Measurements from ENCODE around the gene AKAP8L.
"Not testable (repeated sequence)": the region's sequence is repeated elsewhere in the genome, so short reads cannot be mapped to it uniquely, and the experiment has no call there.

Gene AKAP8L

GRCh38 chr19:15365264-15365663, 53.5 kb downstream of the AKAP8L start:
- no peak overlapping the region for H3K27ac ChIP-seq
- no peaks in the 10 kb centered on the region for H3K27me3 ChIP-seq
- TF ChIP-seq Cebpa-rat (IDR thresholded peaks at IDR 0.05): no peak
- H3K36me3 ChIP-seq: peaks cover 95% of the 10 kb centered on the region
- peaks cover 60% of the 10 kb centered on the region for H4K20me1 ChIP-seq
- H3K4me2 ChIP-seq: no peak overlapping the region
- peaks cover 16% of the 10 kb centered on the region for H3K9me3 ChIP-seq
- no peak overlapping the region for H3K4me3 ChIP-seq
- no peak overlapping the region for H3K9ac ChIP-seq
- H3K4me1 ChIP-seq: no peaks in the 10 kb centered on the region

- not testable (repeated sequence) for H3K9ac ChIP-seq, H3K4me2 ChIP-seq, H3K4me1 ChIP-seq, H3K4me3 ChIP-seq, H3K27ac ChIP-seq, H3K27me3 ChIP-seq
- H3K9me3 ChIP-seq: peaks cover 16% of the 10 kb centered on the region
- peaks cover 55% of the 10 kb centered on the region for H4K20me1 ChIP-seq
- H3K36me3 ChIP-seq: peaks cover 95% of the 10 kb centered on the region
Observed at GRCh38 chr19:15363791-15364190, 55.0 kb downstream of the AKAP8L start.

DNA sequence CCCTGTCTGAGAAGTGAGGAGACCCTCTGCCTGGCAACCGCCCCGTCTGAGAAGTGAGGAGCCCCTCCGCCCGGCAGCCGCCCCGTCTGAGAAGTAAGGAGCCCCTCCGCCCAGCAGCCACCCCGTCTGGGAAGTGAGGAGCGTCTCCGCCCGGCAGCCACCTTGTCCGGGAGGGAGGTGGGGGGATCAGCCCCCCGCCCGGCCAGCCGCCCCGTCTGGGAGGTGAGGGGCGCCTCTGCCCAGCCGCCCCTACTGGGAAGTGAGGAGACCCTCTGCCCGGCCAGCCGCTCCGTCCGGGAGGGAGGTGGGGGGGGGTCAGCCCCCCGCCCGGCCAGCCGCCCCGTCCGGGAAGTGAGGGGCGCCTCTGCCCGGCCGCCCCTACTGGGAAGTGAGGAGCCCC, 55.7 kb downstream of the AKAP8L start:
- H3K27me3 ChIP-seq, H3K9ac ChIP-seq, H3K4me1 ChIP-seq, H3K27ac ChIP-seq, H3K4me3 ChIP-seq, H3K4me2 ChIP-seq: not testable (repeated sequence)
- peaks cover 55% of the 10 kb centered on the region for H4K20me1 ChIP-seq
- peaks cover 16% of the 10 kb centered on the region for H3K9me3 ChIP-seq
- peaks cover 95% of the 10 kb centered on the region for H3K36me3 ChIP-seq

GRCh38 chr19:15360015-15360414, 58.8 kb downstream of the AKAP8L start:
- not testable (repeated sequence) for H3K27me3 ChIP-seq, H3K4me2 ChIP-seq, H3K4me1 ChIP-seq, H3K27ac ChIP-seq, H3K9ac ChIP-seq, H3K4me3 ChIP-seq
- Histone ChIP-seq H3K36me3 (peaks cover 95% of the 10 kb centered on the region), H3K9me3 (peaks cover 11% of the 10 kb centered on the region), H4K20me1 (peaks cover 44% of the 10 kb centered on the region)

- Histone ChIP-seq H3K36me3 (peaks cover 95% of the 10 kb centered on the region), H3K27ac (no peak overlapping the region), H3K4me1 (no peaks in the 10 kb centered on the region), H4K20me1 (peaks cover 49% of the 10 kb centered on the region), H3K4me2 (no peak overlapping the region), H3K27me3 (no peaks in the 10 kb centered on the region), H3K4me3 (no peak overlapping the region), H3K9me3 (no peaks in the 10 kb centered on the region; the same call in 1 of the 2 replicates), H3K9ac (no peak overlapping the region)
- TF ChIP-seq Cebpa-rat (IDR thresholded peaks at IDR 0.05): no peak
Observed at GRCh38 chr19:15358918-15359317, 59.9 kb downstream of the AKAP8L start.

DNA sequence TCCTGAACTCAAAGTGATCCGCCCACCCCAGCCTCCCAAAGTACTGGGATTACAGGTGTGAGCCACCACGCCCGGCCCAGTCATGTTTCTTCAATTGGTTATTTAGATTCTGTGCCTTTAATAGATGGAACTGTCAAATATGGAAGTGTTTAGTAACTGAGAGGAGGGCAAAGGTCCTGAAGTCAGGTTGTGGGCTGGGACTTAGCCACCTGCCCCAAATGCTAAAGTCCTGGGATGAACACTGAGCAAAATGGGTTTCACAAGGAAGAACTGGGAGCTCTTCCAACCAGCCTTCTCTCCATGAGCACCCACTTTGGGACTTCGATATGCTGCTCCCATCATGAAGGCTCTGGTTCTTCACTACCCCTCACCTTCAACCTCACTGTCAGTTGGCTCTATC, 60.9 kb downstream of the AKAP8L start:
- no peaks in the 10 kb centered on the region for H3K9me3 ChIP-seq
- TF ChIP-seq Cebpa-rat (IDR thresholded peaks at IDR 0.05): no peak
- peaks cover 97% of the 10 kb centered on the region for H3K36me3 ChIP-seq
- peaks cover 58% of the 10 kb centered on the region for H4K20me1 ChIP-seq
- H3K9ac ChIP-seq: no peak overlapping the region
- no peaks in the 10 kb centered on the region for H3K4me1 ChIP-seq
- H3K4me3 ChIP-seq: no peak overlapping the region
- H3K27ac ChIP-seq: no peak overlapping the region
- no peaks in the 10 kb centered on the region for H3K27me3 ChIP-seq
- H3K4me2 ChIP-seq: no peak overlapping the region

DNA sequence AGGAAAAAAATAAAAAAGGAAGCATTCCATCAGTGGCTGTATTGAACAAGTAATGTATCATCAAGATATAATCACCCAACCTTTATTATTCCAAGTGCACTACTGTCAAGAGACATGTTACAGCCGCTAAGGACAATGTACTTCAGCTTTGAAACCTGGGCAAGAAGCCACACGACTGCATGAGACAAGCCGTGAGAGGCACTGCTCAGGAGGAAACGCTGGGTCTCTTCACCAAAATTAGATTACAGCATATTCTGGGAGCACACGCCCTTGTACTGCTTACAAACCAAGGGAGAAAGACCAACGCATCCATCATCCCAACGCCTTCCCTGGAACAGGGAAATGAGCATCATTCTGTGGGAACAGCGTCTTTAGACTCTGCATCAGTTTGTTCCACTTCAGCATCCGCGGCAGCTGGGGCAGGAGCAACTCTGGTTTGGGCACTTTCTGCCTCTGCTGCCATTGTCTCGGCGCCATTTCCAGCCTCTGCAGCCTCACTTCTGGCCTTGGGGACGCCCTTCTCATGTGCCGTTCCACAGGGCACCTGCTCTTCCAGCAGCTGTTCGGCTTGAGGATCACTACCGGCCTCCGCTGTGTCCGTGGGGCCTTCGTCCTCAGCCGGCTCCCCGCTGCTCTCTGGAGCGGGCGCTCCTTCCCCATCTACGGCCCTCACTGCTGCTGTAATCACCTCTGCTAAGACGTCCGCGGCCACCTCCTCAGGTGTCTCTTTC, 64.1 kb downstream of the AKAP8L start:
- H3K4me1 ChIP-seq: no peaks in the 10 kb centered on the region
- H3K4me2 ChIP-seq: no peak overlapping the region
- peaks cover 48% of the 10 kb centered on the region for H4K20me1 ChIP-seq
- H3K27me3 ChIP-seq: no peaks in the 10 kb centered on the region
- no peak for TF ChIP-seq Cebpa-rat (IDR thresholded peaks at IDR 0.05)
- H3K9me3 ChIP-seq: no peaks in the 10 kb centered on the region
- H3K36me3 ChIP-seq: peaks cover 95% of the 10 kb centered on the region
- H3K9ac ChIP-seq: no peak overlapping the region
- no peak overlapping the region for H3K4me3 ChIP-seq
- H3K27ac ChIP-seq: no peak overlapping the region

- H3K36me3 ChIP-seq: peaks cover 87% of the 10 kb centered on the region
- no peaks in the 10 kb centered on the region for H3K27me3 ChIP-seq
- peaks cover 43% of the 10 kb centered on the region for H4K20me1 ChIP-seq
- TF ChIP-seq Cebpa-rat (IDR thresholded peaks at IDR 0.05): no peak
- no peak overlapping the region for H3K4me3 ChIP-seq
- H3K4me1 ChIP-seq: no peaks in the 10 kb centered on the region
- no peaks in the 10 kb centered on the region for H3K9me3 ChIP-seq
- H3K27ac ChIP-seq: no peak overlapping the region
- H3K4me2 ChIP-seq: no peak overlapping the region
- H3K9ac ChIP-seq: no peak overlapping the region
Observed at GRCh38 chr19:15353908-15354307, 64.9 kb downstream of the AKAP8L start.

GRCh38 chr19:15352535-15352934, 66.3 kb downstream of the AKAP8L start:
- not testable (repeated sequence) for H3K9me3 ChIP-seq, H3K4me1 ChIP-seq, H3K9ac ChIP-seq, H3K27ac ChIP-seq, H3K4me2 ChIP-seq, H3K27me3 ChIP-seq, H3K4me3 ChIP-seq
- peaks cover 85% of the 10 kb centered on the region for H3K36me3 ChIP-seq
- H4K20me1 ChIP-seq: peaks cover 32% of the 10 kb centered on the region

DNA sequence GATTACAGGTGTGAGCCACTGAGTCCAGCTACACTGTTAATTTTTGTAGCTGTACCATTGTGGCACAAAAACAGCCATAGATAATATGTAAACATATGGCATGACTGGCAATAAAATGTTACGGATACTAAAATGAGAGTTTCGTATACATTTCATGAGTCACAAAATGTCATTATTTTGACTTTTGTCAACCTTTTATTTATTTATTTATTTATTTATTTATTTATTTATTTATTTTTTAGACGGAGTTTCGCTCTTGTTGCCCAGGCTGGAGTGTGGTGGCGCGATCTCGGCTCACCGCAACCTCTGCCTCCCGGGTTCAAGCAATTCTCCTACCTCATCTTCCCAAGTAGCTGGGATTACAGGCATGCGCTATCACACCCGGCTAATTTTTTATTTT, 77.5 kb downstream of the AKAP8L start:
- peaks cover 74% of the 10 kb centered on the region for H3K36me3 ChIP-seq
- not testable (repeated sequence) for H4K20me1 ChIP-seq, H3K9ac ChIP-seq, H3K9me3 ChIP-seq, H3K4me2 ChIP-seq, H3K4me3 ChIP-seq, H3K4me1 ChIP-seq, H3K27ac ChIP-seq, H3K27me3 ChIP-seq

DNA sequence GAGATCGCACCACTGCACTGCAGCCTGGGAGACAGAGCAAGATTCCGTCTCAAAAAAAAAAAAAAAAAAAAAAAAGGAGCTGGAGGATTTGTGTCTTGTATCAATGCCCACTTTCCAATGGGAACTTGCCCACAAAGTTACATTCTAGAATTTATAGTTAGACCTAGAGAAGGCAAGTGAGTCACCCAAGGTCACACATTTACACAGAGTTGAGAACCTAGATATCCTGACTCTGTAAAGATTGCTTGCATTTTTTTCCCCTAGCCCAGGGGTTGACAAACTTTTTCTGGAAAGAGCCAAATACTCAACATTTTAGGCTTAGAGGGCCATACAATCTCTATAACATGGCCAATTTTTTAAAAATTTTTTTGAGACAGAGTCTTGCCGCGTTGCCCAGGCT, 78.7 kb downstream of the AKAP8L start:
- H3K9me3 ChIP-seq: no peaks in the 10 kb centered on the region
- TF ChIP-seq Cebpa-rat (IDR thresholded peaks at IDR 0.05): no peak
- no peaks in the 10 kb centered on the region for H3K4me1 ChIP-seq
- H3K27me3 ChIP-seq: no peaks in the 10 kb centered on the region
- H3K9ac ChIP-seq: no peak overlapping the region
- H4K20me1 ChIP-seq: peaks cover 9% of the 10 kb centered on the region; the same call in 1 of the 2 replicates
- H3K4me3 ChIP-seq: no peak overlapping the region
- H3K36me3 ChIP-seq: peaks cover 68% of the 10 kb centered on the region
- no peak overlapping the region for H3K4me2 ChIP-seq
- no peak overlapping the region for H3K27ac ChIP-seq

Data from BLaER1 (cell line).